Inflammatory macrophage treated with lipopolysaccharide for 1 hour (primary cell): ENCODE results near the gene TRERF1.

Experiments used
- DNase-seq, 2 donors: peaks; one replicate each; pipeline ENCODE4 v3.0.0-alpha.2; 2020 to 2022

TRERF1 gene

GRCh38 chr6:42300701-42301100 is 151.0 kb downstream of the TRERF1 start:
- no peak for DNase-seq

- no peak for DNase-seq
Measured at GRCh38 chr6:42300185-42300584, 151.5 kb downstream of the TRERF1 start.

- no peak for DNase-seq
Measured at GRCh38 chr6:42297661-42298060, 154.1 kb downstream of the TRERF1 start.

GRCh38 chr6:42296614-42297013 is 155.1 kb downstream of the TRERF1 start:
- DNase-seq, result no peak

- DNase-seq, result no peak
Measured at GRCh38 chr6:42295677-42296076, 156.0 kb downstream of the TRERF1 start.

GRCh38 chr6:42295181-42295580 is 156.5 kb downstream of the TRERF1 start:
- DNase-seq, result no peak

- DNase-seq, result peak in 1 of 2 donors; percentile 27
Measured at GRCh38 chr6:42294759-42295158, 157.0 kb downstream of the TRERF1 start.

- DNase-seq, result no peak
Measured at GRCh38 chr6:42293386-42293977, 158.2 kb downstream of the TRERF1 start.

- no peak for DNase-seq
Measured at GRCh38 chr6:42292004-42292740, 159.6 kb downstream of the TRERF1 start.

GRCh38 chr6:42287756-42288155 is 164.0 kb downstream of the TRERF1 start:
- DNase-seq, result no peak

- DNase-seq, result no peak
Measured at GRCh38 chr6:42281570-42281969, 170.2 kb downstream of the TRERF1 start.

- no peak for DNase-seq
Measured at GRCh38 chr6:42280966-42281533, 170.7 kb downstream of the TRERF1 start.

- DNase-seq, result no peak
Measured at GRCh38 chr6:42279966-42280629, 171.6 kb downstream of the TRERF1 start.

GRCh38 chr6:42279144-42279781 is 172.5 kb downstream of the TRERF1 start:
- no peak for DNase-seq

- DNase-seq, result no peak
Measured at GRCh38 chr6:42278131-42278853, 173.4 kb downstream of the TRERF1 start.

- DNase-seq, result no peak
Measured at GRCh38 chr6:42276034-42276890, 175.5 kb downstream of the TRERF1 start.

GRCh38 chr6:42275376-42276033 is 176.2 kb downstream of the TRERF1 start:
- no peak for DNase-seq

- DNase-seq, result no peak
Measured at GRCh38 chr6:42274898-42275297, 176.8 kb downstream of the TRERF1 start.

- DNase-seq, result no peak
Measured at GRCh38 chr6:42271834-42272805, 179.6 kb downstream of the TRERF1 start.
